ENCODE measurements around the gene GAGE12E. TPM values are rescaled to one million over a fixed set of nuclear protein-coding genes. Genes with fewer than 3 reads are reported as not detected.

The GAGE12E gene, protein sequence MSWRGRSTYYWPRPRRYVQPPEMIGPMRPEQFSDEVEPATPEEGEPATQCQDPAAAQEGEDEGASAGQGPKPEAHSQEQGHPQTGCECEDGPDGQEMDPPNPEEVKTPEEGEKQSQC
- not detected in 5 replicates for total RNA-seq (2022; extraction: Qiagen RNA extraction; ENCODE audit: low read depth)

DNA sequence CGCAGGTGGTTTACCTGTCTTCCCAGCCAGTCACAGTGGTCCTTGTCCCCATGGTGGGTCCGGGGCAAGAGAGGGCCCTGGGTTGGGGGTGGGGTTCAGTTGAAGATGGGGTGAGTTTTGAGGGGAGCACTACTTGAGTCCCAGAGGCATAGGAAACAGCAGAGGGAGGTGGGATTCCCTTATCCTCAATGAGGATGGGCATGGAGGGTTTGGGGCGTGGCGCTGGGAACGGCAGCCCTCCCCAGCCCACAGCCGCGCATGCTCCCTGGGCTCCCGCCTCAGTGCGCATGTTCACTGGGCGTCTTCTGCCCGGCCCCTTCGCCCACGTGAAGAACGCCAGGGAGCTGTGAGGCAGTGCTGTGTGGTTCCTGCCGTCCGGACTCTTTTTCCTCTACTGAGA is at the start of gene GAGE12E:
Gene GAGE12E, plus strand, starts transcription at position 301 of the 400 bp plus-strand sequence. CDS start 1,155 bp downstream, outside the sequence.

DNA sequence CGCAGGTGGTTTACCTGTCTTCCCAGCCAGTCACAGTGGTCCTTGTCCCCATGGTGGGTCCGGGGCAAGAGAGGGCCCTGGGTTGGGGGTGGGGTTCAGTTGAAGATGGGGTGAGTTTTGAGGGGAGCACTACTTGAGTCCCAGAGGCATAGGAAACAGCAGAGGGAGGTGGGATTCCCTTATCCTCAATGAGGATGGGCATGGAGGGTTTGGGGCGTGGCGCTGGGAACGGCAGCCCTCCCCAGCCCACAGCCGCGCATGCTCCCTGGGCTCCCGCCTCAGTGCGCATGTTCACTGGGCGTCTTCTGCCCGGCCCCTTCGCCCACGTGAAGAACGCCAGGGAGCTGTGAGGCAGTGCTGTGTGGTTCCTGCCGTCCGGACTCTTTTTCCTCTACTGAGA is 19.2 kb upstream of the GAGE12E start, which contains the start of gene GAGE12C:
Gene GAGE12C, plus strand, starts transcription at position 301 of the 400 bp plus-strand sequence. CDS start 1,155 bp downstream, outside the sequence.

DNA sequence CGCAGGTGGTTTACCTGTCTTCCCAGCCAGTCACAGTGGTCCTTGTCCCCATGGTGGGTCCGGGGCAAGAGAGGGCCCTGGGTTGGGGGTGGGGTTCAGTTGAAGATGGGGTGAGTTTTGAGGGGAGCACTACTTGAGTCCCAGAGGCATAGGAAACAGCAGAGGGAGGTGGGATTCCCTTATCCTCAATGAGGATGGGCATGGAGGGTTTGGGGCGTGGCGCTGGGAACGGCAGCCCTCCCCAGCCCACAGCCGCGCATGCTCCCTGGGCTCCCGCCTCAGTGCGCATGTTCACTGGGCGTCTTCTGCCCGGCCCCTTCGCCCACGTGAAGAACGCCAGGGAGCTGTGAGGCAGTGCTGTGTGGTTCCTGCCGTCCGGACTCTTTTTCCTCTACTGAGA is 9.7 kb upstream of the GAGE12E start, which contains the start of gene GAGE12D:
Gene GAGE12D, plus strand, starts transcription at position 301 of the 400 bp plus-strand sequence. CDS start 1,155 bp downstream, outside the sequence.

DNA sequence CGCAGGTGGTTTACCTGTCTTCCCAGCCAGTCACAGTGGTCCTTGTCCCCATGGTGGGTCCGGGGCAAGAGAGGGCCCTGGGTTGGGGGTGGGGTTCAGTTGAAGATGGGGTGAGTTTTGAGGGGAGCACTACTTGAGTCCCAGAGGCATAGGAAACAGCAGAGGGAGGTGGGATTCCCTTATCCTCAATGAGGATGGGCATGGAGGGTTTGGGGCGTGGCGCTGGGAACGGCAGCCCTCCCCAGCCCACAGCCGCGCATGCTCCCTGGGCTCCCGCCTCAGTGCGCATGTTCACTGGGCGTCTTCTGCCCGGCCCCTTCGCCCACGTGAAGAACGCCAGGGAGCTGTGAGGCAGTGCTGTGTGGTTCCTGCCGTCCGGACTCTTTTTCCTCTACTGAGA is 9.5 kb downstream of the GAGE12E start, which contains the start of gene GAGE12F:
Gene GAGE12F, plus strand, starts transcription at position 301 of the 400 bp plus-strand sequence. CDS start 1,155 bp downstream, outside the sequence.

DNA sequence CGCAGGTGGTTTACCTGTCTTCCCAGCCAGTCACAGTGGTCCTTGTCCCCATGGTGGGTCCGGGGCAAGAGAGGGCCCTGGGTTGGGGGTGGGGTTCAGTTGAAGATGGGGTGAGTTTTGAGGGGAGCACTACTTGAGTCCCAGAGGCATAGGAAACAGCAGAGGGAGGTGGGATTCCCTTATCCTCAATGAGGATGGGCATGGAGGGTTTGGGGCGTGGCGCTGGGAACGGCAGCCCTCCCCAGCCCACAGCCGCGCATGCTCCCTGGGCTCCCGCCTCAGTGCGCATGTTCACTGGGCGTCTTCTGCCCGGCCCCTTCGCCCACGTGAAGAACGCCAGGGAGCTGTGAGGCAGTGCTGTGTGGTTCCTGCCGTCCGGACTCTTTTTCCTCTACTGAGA is 19.0 kb downstream of the GAGE12E start, which contains the start of gene GAGE12G:
Gene GAGE12G, plus strand, starts transcription at position 301 of the 400 bp plus-strand sequence. CDS start 1,155 bp downstream, outside the sequence.

DNA sequence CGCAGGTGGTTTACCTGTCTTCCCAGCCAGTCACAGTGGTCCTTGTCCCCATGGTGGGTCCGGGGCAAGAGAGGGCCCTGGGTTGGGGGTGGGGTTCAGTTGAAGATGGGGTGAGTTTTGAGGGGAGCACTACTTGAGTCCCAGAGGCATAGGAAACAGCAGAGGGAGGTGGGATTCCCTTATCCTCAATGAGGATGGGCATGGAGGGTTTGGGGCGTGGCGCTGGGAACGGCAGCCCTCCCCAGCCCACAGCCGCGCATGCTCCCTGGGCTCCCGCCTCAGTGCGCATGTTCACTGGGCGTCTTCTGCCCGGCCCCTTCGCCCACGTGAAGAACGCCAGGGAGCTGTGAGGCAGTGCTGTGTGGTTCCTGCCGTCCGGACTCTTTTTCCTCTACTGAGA is 28.6 kb downstream of the GAGE12E start, which contains the start of gene GAGE12H:
Gene GAGE12H, plus strand, starts transcription at position 301 of the 400 bp plus-strand sequence. CDS start 1,155 bp downstream, outside the sequence.

DNA sequence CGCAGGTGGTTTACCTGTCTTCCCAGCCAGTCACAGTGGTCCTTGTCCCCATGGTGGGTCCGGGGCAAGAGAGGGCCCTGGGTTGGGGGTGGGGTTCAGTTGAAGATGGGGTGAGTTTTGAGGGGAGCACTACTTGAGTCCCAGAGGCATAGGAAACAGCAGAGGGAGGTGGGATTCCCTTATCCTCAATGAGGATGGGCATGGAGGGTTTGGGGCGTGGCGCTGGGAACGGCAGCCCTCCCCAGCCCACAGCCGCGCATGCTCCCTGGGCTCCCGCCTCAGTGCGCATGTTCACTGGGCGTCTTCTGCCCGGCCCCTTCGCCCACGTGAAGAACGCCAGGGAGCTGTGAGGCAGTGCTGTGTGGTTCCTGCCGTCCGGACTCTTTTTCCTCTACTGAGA is 38.1 kb downstream of the GAGE12E start, which contains the start of gene GAGE2A:
Gene GAGE2A, plus strand, starts transcription at position 301 of the 400 bp plus-strand sequence. CDS start 1,155 bp downstream, outside the sequence.

DNA sequence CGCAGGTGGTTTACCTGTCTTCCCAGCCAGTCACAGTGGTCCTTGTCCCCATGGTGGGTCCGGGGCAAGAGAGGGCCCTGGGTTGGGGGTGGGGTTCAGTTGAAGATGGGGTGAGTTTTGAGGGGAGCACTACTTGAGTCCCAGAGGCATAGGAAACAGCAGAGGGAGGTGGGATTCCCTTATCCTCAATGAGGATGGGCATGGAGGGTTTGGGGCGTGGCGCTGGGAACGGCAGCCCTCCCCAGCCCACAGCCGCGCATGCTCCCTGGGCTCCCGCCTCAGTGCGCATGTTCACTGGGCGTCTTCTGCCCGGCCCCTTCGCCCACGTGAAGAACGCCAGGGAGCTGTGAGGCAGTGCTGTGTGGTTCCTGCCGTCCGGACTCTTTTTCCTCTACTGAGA is 47.6 kb downstream of the GAGE12E start, which contains the start of gene GAGE1:
Gene GAGE1, plus strand, starts transcription at position 301 of the 400 bp plus-strand sequence. CDS start 1,155 bp downstream, outside the sequence.

Other genes starting within 250 kb of the GAGE12E start
- gene GAGE10, start 247.6 kb upstream of the GAGE12E start, total RNA-seq (2022; extraction: Qiagen RNA extraction; ENCODE audit: low read depth) = not detected in 5 replicates
- gene GAGE12J, start 229.3 kb upstream of the GAGE12E start, total RNA-seq (2022; extraction: Qiagen RNA extraction; ENCODE audit: low read depth) = not detected in 5 replicates
- not detected in 5 replicates for gene GAGE13, start 219.7 kb upstream of the GAGE12E start, total RNA-seq (2022; extraction: Qiagen RNA extraction; ENCODE audit: low read depth)
- not detected in 5 replicates for gene GAGE12C, start 19.1 kb upstream of the GAGE12E start, total RNA-seq (2022; extraction: Qiagen RNA extraction; ENCODE audit: low read depth)
- gene GAGE12D, start 9.6 kb upstream of the GAGE12E start, total RNA-seq (2022; extraction: Qiagen RNA extraction; ENCODE audit: low read depth) = not detected in 5 replicates
- not detected in 5 replicates for gene GAGE12F, start 9.6 kb downstream of the GAGE12E start, total RNA-seq (2022; extraction: Qiagen RNA extraction; ENCODE audit: low read depth)
- gene GAGE12G, start 19.1 kb downstream of the GAGE12E start, total RNA-seq (2022; extraction: Qiagen RNA extraction; ENCODE audit: low read depth) = not detected in 5 replicates
- gene GAGE12H, start 28.7 kb downstream of the GAGE12E start, total RNA-seq (2022; extraction: Qiagen RNA extraction; ENCODE audit: low read depth) = not detected in 5 replicates
- gene GAGE2A, start 38.2 kb downstream of the GAGE12E start, total RNA-seq (2022; extraction: Qiagen RNA extraction; ENCODE audit: low read depth) = not detected in 5 replicates
- not detected in 5 replicates for gene GAGE1, start 47.7 kb downstream of the GAGE12E start, total RNA-seq (2022; extraction: Qiagen RNA extraction; ENCODE audit: low read depth)
- gene PAGE1, start 144.7 kb downstream of the GAGE12E start, total RNA-seq (2022; extraction: Qiagen RNA extraction; ENCODE audit: low read depth) = 0.25 to 0.44 TPM in 2 of 5 replicates, not detected in the others